ENCODE results near the gene BRCC3. TPM values are rescaled to one million over a fixed set of nuclear protein-coding genes. Genes with fewer than 3 reads are reported as not detected.

The BRCC3 gene
- total and polyA plus RNA-seq, 2 experiments from 2014 or later = 13.4 to 27.2 TPM

DNA sequence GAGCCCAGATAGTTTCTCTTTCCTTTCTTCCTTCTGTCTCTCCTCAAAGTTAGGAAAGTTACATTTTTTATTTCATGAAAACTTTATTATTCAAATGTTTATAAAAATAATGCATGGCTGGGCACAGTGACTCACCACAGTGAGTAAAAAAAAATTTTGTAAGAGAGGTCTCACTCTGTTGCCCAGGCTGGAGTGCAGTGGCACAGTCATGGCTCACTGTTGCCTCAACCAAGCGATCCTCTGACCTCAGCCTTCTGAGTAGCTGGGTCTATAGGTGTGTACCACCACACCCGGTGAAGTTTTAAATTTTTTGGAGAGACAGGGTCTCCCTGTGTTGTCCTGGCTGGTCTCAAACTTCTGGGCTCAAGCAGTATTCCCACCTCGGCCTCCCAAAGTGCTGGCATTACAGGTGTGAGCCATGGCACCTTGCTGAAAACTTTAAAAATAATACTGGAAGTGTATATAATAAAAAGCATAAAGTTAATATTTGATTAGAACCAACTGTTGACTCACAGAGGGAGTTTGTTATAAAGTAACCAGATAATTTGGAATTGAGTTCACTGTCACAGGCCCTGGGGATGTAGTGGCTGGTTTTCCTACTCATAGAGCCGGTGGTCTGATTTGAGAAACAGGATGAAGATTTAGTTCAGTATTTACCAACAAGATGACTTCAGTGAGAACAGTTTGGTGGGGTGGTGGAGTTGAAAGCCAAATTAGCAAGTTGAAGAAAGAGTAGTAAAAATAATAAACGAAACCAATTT lies 18.4 kb upstream of the BRCC3 start:
- no peaks in the 10 kb centered on the region for H3K79me2 ChIP-seq
- H3K4me3 ChIP-seq = no peak overlapping the region
- no peaks in the 10 kb centered on the region for H3K27me3 ChIP-seq
- no peaks in the 10 kb centered on the region for H3K9me3 ChIP-seq (ENCODE audit: low read depth)
- WGBS (ENCODE audit: low lambda C conversion rate, missing lambda C conversion rate) = 83% methylated on average over 5 of the region's 5 CpGs
- no peak overlapping the region for H3K4me2 ChIP-seq
- no peaks in the 10 kb centered on the region for H3K4me1 ChIP-seq (ENCODE audit: insufficient read depth)
- H2AFZ ChIP-seq = no peak overlapping the region
- no peaks in the 10 kb centered on the region for H4K20me1 ChIP-seq (ENCODE audit: insufficient read depth, poor library complexity, severe bottlenecking)
- no peak for DNase-seq (ENCODE audit: low spot score)
- no peaks in the 10 kb centered on the region for H3K9me2 ChIP-seq (replicated peaks; ENCODE audit: insufficient read depth)
- TF ChIP-seq CTCF (IDR thresholded peaks at IDR 0.05; ENCODE audit: poor library complexity) (no peak), EZH2phosphoT487 (IDR thresholded peaks at IDR 0.05; ENCODE audit: low read depth, severe bottlenecking, unreplicated experiment) (no peak), EZH2 (IDR thresholded peaks at IDR 0.05; ENCODE audit: borderline replicate concordance) (no peak)
- no peak overlapping the region for H3K27ac ChIP-seq
- H3K36me3 ChIP-seq (replicated peaks; ENCODE audit: insufficient read depth, low read depth) = no peaks in the 10 kb centered on the region

- WGBS (ENCODE audit: low lambda C conversion rate, missing lambda C conversion rate) = 76% methylated on average over 3 of the region's 3 CpGs
Observed at GRCh38 chrX:155053656-155054055, 17.7 kb upstream of the BRCC3 start.

DNA sequence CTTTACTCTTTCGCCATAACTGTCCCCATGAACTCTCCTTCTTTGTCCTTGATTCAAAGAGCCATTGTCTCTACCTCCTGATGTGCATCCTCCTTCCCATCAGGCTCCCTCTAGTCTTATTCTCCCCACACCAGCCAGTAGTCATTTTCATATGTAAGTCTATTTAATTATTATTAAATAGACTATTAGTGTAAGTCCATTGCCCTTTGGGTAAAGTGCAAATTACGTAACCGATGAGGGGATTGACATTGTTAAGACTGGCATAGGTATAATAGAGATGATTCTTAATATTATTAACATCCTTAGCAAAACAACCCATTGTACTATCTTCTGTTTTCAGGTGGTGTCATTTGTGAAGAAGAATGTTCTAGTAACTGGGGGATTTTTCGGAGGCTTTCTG lies 17.1 kb upstream of the BRCC3 start:
- no peak overlapping the region for H3K4me3 ChIP-seq
- H3K9me2 ChIP-seq (replicated peaks; ENCODE audit: insufficient read depth) = no peaks in the 10 kb centered on the region
- H3K4me2 ChIP-seq = no peak overlapping the region
- 89% methylated on average over 4 of the region's 4 CpGs for WGBS (ENCODE audit: low lambda C conversion rate, missing lambda C conversion rate)
- no peak overlapping the region for H3K27ac ChIP-seq
- H3K27me3 ChIP-seq = no peaks in the 10 kb centered on the region
- no peaks in the 10 kb centered on the region for H3K36me3 ChIP-seq (replicated peaks; ENCODE audit: insufficient read depth, low read depth)
- no peaks in the 10 kb centered on the region for H4K20me1 ChIP-seq (ENCODE audit: insufficient read depth, poor library complexity, severe bottlenecking)
- H3K4me1 ChIP-seq (ENCODE audit: insufficient read depth) = no peaks in the 10 kb centered on the region
- H3K9me3 ChIP-seq (ENCODE audit: low read depth) = no peaks in the 10 kb centered on the region
- H2AFZ ChIP-seq = no peak overlapping the region
- H3K79me2 ChIP-seq = no peaks in the 10 kb centered on the region
- TF ChIP-seq EZH2phosphoT487 (IDR thresholded peaks at IDR 0.05; ENCODE audit: low read depth, severe bottlenecking, unreplicated experiment) (no peak), CTCF (IDR thresholded peaks at IDR 0.05; ENCODE audit: poor library complexity) (no peak), EZH2 (IDR thresholded peaks at IDR 0.05; ENCODE audit: borderline replicate concordance) (no peak)
- no peak for DNase-seq (ENCODE audit: low spot score)

More at GRCh38 chrX:155053656-155054055, 17.7 kb upstream of the BRCC3 start:
- DNase-seq (ENCODE audit: low spot score) = no peak
- H2AFZ ChIP-seq = no peak overlapping the region
- no peak overlapping the region for H3K4me3 ChIP-seq
- TF ChIP-seq EZH2 (IDR thresholded peaks at IDR 0.05; ENCODE audit: borderline replicate concordance) = no peak
- no peak for TF ChIP-seq EZH2phosphoT487 (IDR thresholded peaks at IDR 0.05; ENCODE audit: low read depth, severe bottlenecking, unreplicated experiment)
- no peak for TF ChIP-seq CTCF (IDR thresholded peaks at IDR 0.05; ENCODE audit: poor library complexity)
- no peaks in the 10 kb centered on the region for H3K9me3 ChIP-seq (ENCODE audit: low read depth)
- no peaks in the 10 kb centered on the region for H3K4me1 ChIP-seq (ENCODE audit: insufficient read depth)
- H3K4me2 ChIP-seq = no peak overlapping the region
- H3K9me2 ChIP-seq (replicated peaks; ENCODE audit: insufficient read depth) = no peaks in the 10 kb centered on the region
- no peak overlapping the region for H3K27ac ChIP-seq
- H3K79me2 ChIP-seq = no peaks in the 10 kb centered on the region
- H4K20me1 ChIP-seq (ENCODE audit: insufficient read depth, poor library complexity, severe bottlenecking) = no peaks in the 10 kb centered on the region
- no peaks in the 10 kb centered on the region for H3K27me3 ChIP-seq
- H3K36me3 ChIP-seq (replicated peaks; ENCODE audit: insufficient read depth, low read depth) = no peaks in the 10 kb centered on the region
